ENCODE data around the gene SAP25.

DNA sequence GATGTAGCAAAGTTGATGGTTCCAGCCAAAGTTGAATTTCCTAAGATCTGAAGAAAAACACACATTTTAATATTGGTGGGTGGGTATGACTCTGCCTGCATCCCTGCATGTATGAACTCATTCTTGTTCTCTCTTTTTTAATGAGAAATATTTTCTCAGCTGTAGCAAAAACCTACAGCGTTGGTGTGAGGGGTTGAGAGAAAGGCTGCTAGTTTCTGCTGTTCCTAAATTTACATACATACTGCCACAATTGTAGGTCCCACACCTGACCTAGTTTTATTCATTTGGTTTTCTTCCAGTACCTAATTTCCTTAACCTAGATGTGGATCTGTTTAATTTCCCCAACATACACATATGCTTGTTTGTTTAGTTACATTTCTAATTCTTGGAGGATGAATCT lies 30.1 kb downstream of the SAP25 start:
- TF ChIP-seq EZH2 (IDR thresholded peaks at IDR 0.05): no peak
- TF ChIP-seq CTCF (IDR thresholded peaks at IDR 0.05): no peak
- TF ChIP-seq EZH2phosphoT487 (IDR thresholded peaks at IDR 0.05): no peak

Data from neural progenitor cell (in vitro differentiated cells).